ENCODE measurements around the gene CCDC69.
"Not testable (repeated sequence)": the region's sequence is repeated elsewhere in the genome, so short reads cannot be mapped to it uniquely, and the experiment has no call there.

Gene CCDC69

DNA sequence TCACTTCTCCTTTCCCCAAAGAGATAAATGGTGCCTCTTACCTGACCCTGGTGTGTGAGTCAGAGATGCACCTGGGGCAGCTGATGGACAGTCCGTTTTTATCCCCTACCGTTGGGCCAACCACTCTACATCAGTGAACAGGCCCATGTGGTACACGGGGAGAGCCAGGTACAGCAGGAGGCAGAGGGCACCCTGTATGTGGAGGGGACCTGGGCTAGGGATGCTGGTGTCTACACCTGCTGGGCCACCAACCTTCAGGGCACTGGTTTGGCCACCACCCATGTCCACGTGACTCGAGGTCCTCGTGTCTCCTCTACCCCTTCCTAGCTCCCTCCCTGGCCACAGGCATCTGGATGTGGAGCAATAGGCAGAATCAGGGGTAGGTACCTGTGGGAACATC lies 43.6 kb downstream of the CCDC69 start:
- Histone ChIP-seq H3K27ac (no peak overlapping the region), H3K4me3 (ENCODE audit: low read depth, low read length) (no peak overlapping the region), H3K36me3 (replicated peaks) (no peaks in the 10 kb centered on the region), H3K27me3 (replicated peaks) (no peaks in the 10 kb centered on the region)
- no peak for TF ChIP-seq CTCF (IDR thresholded peaks at IDR 0.05; ENCODE audit: low read depth, low read length, missing control alignments)
- no peak for DNase-seq
- in situ Hi-C loops (cut with HindIII; ENCODE audit: low pct_ligation_motif_present, low sequenced_read_pairs), result no loop called here

DNA sequence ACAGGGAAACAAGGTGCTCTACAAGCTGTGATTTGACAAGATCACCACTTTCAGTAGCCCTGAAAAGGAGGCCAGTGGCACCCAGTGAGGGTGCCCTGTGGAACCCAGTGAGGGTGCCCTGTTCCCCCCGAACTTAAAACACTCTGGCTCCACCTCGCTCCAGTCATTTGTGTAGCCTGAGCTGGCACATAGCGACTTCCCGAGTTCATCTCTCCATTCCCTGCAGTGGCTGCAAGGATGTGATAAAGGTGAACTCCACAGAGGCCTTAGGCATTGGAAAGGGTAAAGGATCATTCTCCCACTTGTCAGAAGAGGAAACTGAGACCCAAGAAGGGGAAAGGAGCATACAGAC lies 44.4 kb downstream of the CCDC69 start:
- TF ChIP-seq CTCF (IDR thresholded peaks at IDR 0.05; ENCODE audit: low read depth, low read length, missing control alignments), result no peak
- Histone ChIP-seq H3K36me3 (replicated peaks) (no peaks in the 10 kb centered on the region), H3K4me3 (ENCODE audit: low read depth, low read length) (no peak overlapping the region), H3K27me3 (replicated peaks) (no peaks in the 10 kb centered on the region), H3K27ac (no peak overlapping the region)
- DNase-seq, result no peak
- in situ Hi-C loops (cut with HindIII; ENCODE audit: low pct_ligation_motif_present, low sequenced_read_pairs), result no loop called here

- DNase-seq, result no peak
- no peaks in the 10 kb centered on the region for H3K27me3 ChIP-seq (replicated peaks)
- no peaks in the 10 kb centered on the region for H3K36me3 ChIP-seq (replicated peaks)
- in situ Hi-C loops (cut with HindIII; ENCODE audit: low pct_ligation_motif_present, low sequenced_read_pairs), result no loop called here
- H3K27ac ChIP-seq, result no peak overlapping the region
- TF ChIP-seq CTCF (IDR thresholded peaks at IDR 0.05; ENCODE audit: low read depth, low read length, missing control alignments), result no peak
- H3K4me3 ChIP-seq (ENCODE audit: low read depth, low read length), result no peak overlapping the region
Measured at GRCh38 chr5:151178777-151179488, 45.0 kb downstream of the CCDC69 start.

- H3K4me3 ChIP-seq (ENCODE audit: low read depth, low read length), result no peak overlapping the region
- H3K27me3 ChIP-seq (replicated peaks), result no peaks in the 10 kb centered on the region
- no peaks in the 10 kb centered on the region for H3K36me3 ChIP-seq (replicated peaks)
- TF ChIP-seq CTCF (IDR thresholded peaks at IDR 0.05; ENCODE audit: low read depth, low read length, missing control alignments), result no peak
- in situ Hi-C loops (cut with HindIII; ENCODE audit: low pct_ligation_motif_present, low sequenced_read_pairs), result no loop called here
- no peak for DNase-seq
- no peak overlapping the region for H3K27ac ChIP-seq
Measured at GRCh38 chr5:151178372-151178771, 45.5 kb downstream of the CCDC69 start.

GRCh38 chr5:151176268-151176667 lies 47.6 kb downstream of the CCDC69 start:
- in situ Hi-C loops (cut with HindIII; ENCODE audit: low pct_ligation_motif_present, low sequenced_read_pairs); H3K27me3 ChIP-seq (replicated peaks); H3K27ac ChIP-seq; H3K4me3 ChIP-seq (ENCODE audit: low read depth, low read length); H3K36me3 ChIP-seq (replicated peaks); DNase-seq: not testable (repeated sequence)

DNA sequence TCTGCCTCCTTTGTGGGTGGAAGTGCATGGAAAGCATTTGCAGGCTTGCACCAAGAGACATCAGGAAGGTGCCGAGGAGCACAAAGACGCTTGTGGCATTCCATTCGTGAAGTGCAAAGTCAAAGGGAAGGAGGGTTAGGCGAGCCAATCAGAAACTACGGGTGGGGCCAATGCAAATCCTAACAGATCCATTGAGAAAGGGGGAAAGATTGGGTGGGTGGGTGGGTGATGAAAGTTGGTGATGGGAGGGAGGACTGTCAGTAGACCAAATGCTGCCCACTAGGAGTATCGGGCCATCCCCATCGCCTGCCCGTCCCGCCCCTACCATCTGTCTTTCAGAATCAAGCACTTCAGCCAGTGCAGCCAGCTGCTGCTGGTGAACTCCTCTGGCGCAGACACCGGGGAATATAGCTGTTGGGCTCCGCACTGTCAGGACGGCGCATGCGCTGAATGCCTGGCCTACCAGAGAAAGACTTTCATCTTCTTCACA lies 49.2 kb downstream of the CCDC69 start:
- H3K36me3 ChIP-seq (replicated peaks), result no peaks in the 10 kb centered on the region
- no peak for DNase-seq
- no peak for TF ChIP-seq CTCF (IDR thresholded peaks at IDR 0.05; ENCODE audit: low read depth, low read length, missing control alignments)
- H3K27me3 ChIP-seq (replicated peaks), result no peaks in the 10 kb centered on the region
- in situ Hi-C loops (cut with HindIII; ENCODE audit: low pct_ligation_motif_present, low sequenced_read_pairs), result no loop called here
- H3K4me3 ChIP-seq (ENCODE audit: low read depth, low read length), result no peak overlapping the region
- H3K27ac ChIP-seq, result no peak overlapping the region

Measured in brain microvascular endothelial cell (primary cell).